K562 (cell line): ENCODE data around the gene NOTCH1. TPM values are rescaled to one million over a fixed set of nuclear protein-coding genes. Genes with fewer than 3 reads are reported as not detected.
A peak's percentile ranks its signal among the peaks of the same experiment; 100 is the strongest.

Experiments
- FOXA1 ChIP-seq: fragments of 450-650 bp; IDR thresholded peaks from 2 replicates; pipeline ENCODE4 v1.6.1; 2016; ENCODE audit warnings: mild to moderate bottlenecking, borderline replicate concordance
- PCBP1 ChIP-seq: fragments of 200-400 bp; formaldehyde crosslinking; IDR thresholded peaks from 2 replicates; pipeline ENCODE4 v1.6.1; 2018; ENCODE audit warnings: mild to moderate bottlenecking, low read depth, low read length; ENCODE audit not compliant: poor library complexity, severe bottlenecking
- XRCC5 ChIP-seq: fragments of 200-400 bp; formaldehyde crosslinking; IDR thresholded peaks from 2 replicates; pipeline ENCODE4 v1.6.1; 2017; ENCODE audit warnings: low read depth, mild to moderate bottlenecking, low read length
- polyA plus RNA-seq, 8 experiments: library from polyadenylated mRNA; depleted of rRNA in 4 of 8; stranded (reverse) in 5 of 8; unstranded in 3 of 8; fragments of >200 nt; fragmentation: Nextera tagmentation in 2 of 8; fragmentation: Illumina TruSeq in 1 of 8; extraction: Ambion mirVana in 2 of 8; extraction: Trizol in 1 of 8; gene quantifications; 2 replicates each; pipeline versions ENCODE4 v1.2.1 to v1.2.3, GENCODE V29; 2011 to 2014; ENCODE audit warnings: inconsistent platforms in 1 of 8, missing spikeins in 1 of 8
- total RNA-seq, 7 experiments: library from RNA; depleted of rRNA in 6 of 7; stranded (reverse); fragments of >200 nt in 6 of 7; fragmentation: Illumina TruSeq in 2 of 7; extraction: Trizol in 2 of 7; gene quantifications; 2 replicates each; pipeline versions ENCODE4 v1.2.1 to v1.2.3, GENCODE V29; 2011 to 2021; ENCODE audit warnings: low replicate concordance in 1 of 7
- TF ChIP-seq, protein P1 (sequence below): fragments of 450-650 bp; IDR thresholded peaks from 2 replicates; pipeline ENCODE4 v1.6.1; 2016; ENCODE audit warnings: mild to moderate bottlenecking, moderate library complexity
- TF ChIP-seq, protein P2 (sequence below): sonication (generic); formaldehyde crosslinking; IDR thresholded peaks from 2 replicates; pipeline ENCODE4 v1.8.1; 2023; ENCODE audit warnings: mild to moderate bottlenecking, missing genetic modification reagents

NOTCH1 gene
- total and polyA plus RNA-seq, 9 of the 15 experiments (the other 6 are each of a cell fraction or from before 2014, with no cell fraction given) = 0.03 to 31.4 (median 2.3) TPM

DNA sequence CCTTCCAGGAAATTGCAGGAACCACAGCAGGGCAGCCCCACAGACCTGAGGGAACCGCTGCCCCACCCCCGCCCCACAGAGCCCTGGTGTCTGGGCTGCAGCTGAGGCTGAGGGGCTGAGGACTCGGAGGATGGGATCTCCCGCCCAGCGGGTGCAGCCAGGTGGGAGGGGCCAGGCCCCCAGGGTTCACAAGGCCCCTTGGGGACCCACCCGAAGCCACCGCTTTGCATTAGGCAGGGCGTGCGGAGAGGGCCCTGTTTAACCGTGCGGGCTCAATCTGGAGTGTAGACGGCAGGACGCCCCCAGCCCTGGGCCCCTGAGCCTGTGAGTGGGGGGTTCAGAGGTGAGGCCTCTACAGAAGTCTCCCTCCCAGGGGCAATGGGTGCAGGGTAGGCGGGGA lies 10.8 kb downstream of the NOTCH1 start (continued):
- TF ChIP-seq, protein P1, sequence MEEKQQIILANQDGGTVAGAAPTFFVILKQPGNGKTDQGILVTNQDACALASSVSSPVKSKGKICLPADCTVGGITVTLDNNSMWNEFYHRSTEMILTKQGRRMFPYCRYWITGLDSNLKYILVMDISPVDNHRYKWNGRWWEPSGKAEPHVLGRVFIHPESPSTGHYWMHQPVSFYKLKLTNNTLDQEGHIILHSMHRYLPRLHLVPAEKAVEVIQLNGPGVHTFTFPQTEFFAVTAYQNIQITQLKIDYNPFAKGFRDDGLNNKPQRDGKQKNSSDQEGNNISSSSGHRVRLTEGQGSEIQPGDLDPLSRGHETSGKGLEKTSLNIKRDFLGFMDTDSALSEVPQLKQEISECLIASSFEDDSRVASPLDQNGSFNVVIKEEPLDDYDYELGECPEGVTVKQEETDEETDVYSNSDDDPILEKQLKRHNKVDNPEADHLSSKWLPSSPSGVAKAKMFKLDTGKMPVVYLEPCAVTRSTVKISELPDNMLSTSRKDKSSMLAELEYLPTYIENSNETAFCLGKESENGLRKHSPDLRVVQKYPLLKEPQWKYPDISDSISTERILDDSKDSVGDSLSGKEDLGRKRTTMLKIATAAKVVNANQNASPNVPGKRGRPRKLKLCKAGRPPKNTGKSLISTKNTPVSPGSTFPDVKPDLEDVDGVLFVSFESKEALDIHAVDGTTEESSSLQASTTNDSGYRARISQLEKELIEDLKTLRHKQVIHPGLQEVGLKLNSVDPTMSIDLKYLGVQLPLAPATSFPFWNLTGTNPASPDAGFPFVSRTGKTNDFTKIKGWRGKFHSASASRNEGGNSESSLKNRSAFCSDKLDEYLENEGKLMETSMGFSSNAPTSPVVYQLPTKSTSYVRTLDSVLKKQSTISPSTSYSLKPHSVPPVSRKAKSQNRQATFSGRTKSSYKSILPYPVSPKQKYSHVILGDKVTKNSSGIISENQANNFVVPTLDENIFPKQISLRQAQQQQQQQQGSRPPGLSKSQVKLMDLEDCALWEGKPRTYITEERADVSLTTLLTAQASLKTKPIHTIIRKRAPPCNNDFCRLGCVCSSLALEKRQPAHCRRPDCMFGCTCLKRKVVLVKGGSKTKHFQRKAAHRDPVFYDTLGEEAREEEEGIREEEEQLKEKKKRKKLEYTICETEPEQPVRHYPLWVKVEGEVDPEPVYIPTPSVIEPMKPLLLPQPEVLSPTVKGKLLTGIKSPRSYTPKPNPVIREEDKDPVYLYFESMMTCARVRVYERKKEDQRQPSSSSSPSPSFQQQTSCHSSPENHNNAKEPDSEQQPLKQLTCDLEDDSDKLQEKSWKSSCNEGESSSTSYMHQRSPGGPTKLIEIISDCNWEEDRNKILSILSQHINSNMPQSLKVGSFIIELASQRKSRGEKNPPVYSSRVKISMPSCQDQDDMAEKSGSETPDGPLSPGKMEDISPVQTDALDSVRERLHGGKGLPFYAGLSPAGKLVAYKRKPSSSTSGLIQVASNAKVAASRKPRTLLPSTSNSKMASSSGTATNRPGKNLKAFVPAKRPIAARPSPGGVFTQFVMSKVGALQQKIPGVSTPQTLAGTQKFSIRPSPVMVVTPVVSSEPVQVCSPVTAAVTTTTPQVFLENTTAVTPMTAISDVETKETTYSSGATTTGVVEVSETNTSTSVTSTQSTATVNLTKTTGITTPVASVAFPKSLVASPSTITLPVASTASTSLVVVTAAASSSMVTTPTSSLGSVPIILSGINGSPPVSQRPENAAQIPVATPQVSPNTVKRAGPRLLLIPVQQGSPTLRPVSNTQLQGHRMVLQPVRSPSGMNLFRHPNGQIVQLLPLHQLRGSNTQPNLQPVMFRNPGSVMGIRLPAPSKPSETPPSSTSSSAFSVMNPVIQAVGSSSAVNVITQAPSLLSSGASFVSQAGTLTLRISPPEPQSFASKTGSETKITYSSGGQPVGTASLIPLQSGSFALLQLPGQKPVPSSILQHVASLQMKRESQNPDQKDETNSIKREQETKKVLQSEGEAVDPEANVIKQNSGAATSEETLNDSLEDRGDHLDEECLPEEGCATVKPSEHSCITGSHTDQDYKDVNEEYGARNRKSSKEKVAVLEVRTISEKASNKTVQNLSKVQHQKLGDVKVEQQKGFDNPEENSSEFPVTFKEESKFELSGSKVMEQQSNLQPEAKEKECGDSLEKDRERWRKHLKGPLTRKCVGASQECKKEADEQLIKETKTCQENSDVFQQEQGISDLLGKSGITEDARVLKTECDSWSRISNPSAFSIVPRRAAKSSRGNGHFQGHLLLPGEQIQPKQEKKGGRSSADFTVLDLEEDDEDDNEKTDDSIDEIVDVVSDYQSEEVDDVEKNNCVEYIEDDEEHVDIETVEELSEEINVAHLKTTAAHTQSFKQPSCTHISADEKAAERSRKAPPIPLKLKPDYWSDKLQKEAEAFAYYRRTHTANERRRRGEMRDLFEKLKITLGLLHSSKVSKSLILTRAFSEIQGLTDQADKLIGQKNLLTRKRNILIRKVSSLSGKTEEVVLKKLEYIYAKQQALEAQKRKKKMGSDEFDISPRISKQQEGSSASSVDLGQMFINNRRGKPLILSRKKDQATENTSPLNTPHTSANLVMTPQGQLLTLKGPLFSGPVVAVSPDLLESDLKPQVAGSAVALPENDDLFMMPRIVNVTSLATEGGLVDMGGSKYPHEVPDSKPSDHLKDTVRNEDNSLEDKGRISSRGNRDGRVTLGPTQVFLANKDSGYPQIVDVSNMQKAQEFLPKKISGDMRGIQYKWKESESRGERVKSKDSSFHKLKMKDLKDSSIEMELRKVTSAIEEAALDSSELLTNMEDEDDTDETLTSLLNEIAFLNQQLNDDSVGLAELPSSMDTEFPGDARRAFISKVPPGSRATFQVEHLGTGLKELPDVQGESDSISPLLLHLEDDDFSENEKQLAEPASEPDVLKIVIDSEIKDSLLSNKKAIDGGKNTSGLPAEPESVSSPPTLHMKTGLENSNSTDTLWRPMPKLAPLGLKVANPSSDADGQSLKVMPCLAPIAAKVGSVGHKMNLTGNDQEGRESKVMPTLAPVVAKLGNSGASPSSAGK = no peak
- no peak for TF ChIP-seq FOXA1
- TF ChIP-seq, protein P2, sequence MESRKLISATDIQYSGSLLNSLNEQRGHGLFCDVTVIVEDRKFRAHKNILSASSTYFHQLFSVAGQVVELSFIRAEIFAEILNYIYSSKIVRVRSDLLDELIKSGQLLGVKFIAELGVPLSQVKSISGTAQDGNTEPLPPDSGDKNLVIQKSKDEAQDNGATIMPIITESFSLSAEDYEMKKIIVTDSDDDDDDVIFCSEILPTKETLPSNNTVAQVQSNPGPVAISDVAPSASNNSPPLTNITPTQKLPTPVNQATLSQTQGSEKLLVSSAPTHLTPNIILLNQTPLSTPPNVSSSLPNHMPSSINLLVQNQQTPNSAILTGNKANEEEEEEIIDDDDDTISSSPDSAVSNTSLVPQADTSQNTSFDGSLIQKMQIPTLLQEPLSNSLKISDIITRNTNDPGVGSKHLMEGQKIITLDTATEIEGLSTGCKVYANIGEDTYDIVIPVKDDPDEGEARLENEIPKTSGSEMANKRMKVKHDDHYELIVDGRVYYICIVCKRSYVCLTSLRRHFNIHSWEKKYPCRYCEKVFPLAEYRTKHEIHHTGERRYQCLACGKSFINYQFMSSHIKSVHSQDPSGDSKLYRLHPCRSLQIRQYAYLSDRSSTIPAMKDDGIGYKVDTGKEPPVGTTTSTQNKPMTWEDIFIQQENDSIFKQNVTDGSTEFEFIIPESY (CRISPR knock-in tag) = peak; percentile 74
- peak; percentile 38 for TF ChIP-seq PCBP1
- TF ChIP-seq XRCC5 = no peak
- TF ChIP-seq, all 486 proteins: peak for 4
